Neural cell (in vitro differentiated cells): ENCODE data around the gene ACR. TPM values are rescaled to one million over a fixed set of nuclear protein-coding genes. Genes with fewer than 3 reads are reported as not detected.

Source experiments
- H2AFZ ChIP-seq: fragments of 200-600, 300-800 bp; sonication (generic), shearing (Covaris generic); 2 replicates; pipeline ENCODE4 v1.6.0; 2014; ENCODE audit warnings: low read depth, mild to moderate bottlenecking, antibody characterized with exemption, low read length, moderate library complexity
- H3F3A ChIP-seq: fragments of 200-600 bp; shearing (Covaris generic); 2 replicates; pipeline ENCODE4 v1.6.1; 2016; ENCODE audit warnings: mild to moderate bottlenecking, moderate library complexity, mixed read lengths, antibody characterized with exemption, low read length; ENCODE audit not compliant: insufficient read depth, poor library complexity, severe bottlenecking
- H3K27ac ChIP-seq: fragments of 200-600, 300-800 bp; sonication (generic), shearing (Covaris generic); 2 replicates; pipeline ENCODE4 v1.5.1; 2014; ENCODE audit warnings: mild to moderate bottlenecking, low read length, moderate library complexity
- H3K27me3 ChIP-seq: fragments of 300-800, 200-600 bp; sonication (generic), shearing (Covaris generic); 2 replicates; pipeline ENCODE4 v1.6.0; 2014; ENCODE audit warnings: mild to moderate bottlenecking, low read depth, low read length, moderate library complexity; ENCODE audit not compliant: insufficient read depth
- H3K36me3 ChIP-seq: fragments of 300-800, 200-600 bp; sonication (generic), shearing (Covaris generic); 2 replicates; pipeline ENCODE4 v1.5.1; 2014; ENCODE audit warnings: mild to moderate bottlenecking, antibody characterized with exemption, low read length, moderate library complexity; ENCODE audit not compliant: insufficient read depth
- H3K4me2 ChIP-seq: fragments of 300-800, 200-600 bp; sonication (generic), shearing (Covaris generic); 2 replicates; pipeline ENCODE4 v1.6.0; 2014; ENCODE audit warnings: mild to moderate bottlenecking, low read length
- H3K4me3 ChIP-seq: fragments of 300-800, 200-600 bp; sonication (generic), shearing (Covaris generic); 2 replicates; pipeline ENCODE4 v1.5.1; 2014; ENCODE audit warnings: mild to moderate bottlenecking, low read length, moderate library complexity
- H3K79me2 ChIP-seq: fragments of 200-600 bp; shearing (Covaris generic); replicated peaks from 2 replicates; pipeline ENCODE4 v1.6.0; 2014; ENCODE audit warnings: mild to moderate bottlenecking, low read length, moderate library complexity; ENCODE audit not compliant: insufficient read depth
- H3K9ac ChIP-seq: fragments of 300-800, 200-600 bp; sonication (generic), shearing (Covaris generic); 2 replicates; pipeline ENCODE4 v1.6.1; 2016; ENCODE audit warnings: mild to moderate bottlenecking, low read length, mixed read lengths
- H3K9me2 ChIP-seq: fragments of 200-600 bp; shearing (Covaris generic); 2 replicates; pipeline ENCODE4 v1.6.1; 2016; ENCODE audit warnings: mild to moderate bottlenecking, low read length, mixed read lengths; ENCODE audit not compliant: insufficient read depth
- H3K9me3 ChIP-seq: fragments of 200-600, 300-800 bp; sonication (generic), shearing (Covaris generic); 2 replicates; pipeline ENCODE4 v1.6.1; 2016; ENCODE audit warnings: mild to moderate bottlenecking, mixed run types, low read length, moderate library complexity, mixed read lengths
- H4K20me1 ChIP-seq: fragments of 200-600 bp; shearing (Covaris generic); 2 replicates; pipeline ENCODE4 v1.6.1; 2016; ENCODE audit warnings: mild to moderate bottlenecking, mixed run types; ENCODE audit not compliant: insufficient read depth
- EP300 ChIP-seq: fragments of 450-650 bp; conservative IDR thresholded peaks from 2 replicates; pipeline ENCODE4 v1.6.1; 2014; ENCODE audit warnings: antibody characterized with exemption, mild to moderate bottlenecking, moderate library complexity; ENCODE audit not compliant: poor library complexity, severe bottlenecking
- MXI1 ChIP-seq: fragments of 450-650 bp; conservative IDR thresholded peaks from 2 replicates; pipeline ENCODE4 v1.6.1; 2014; ENCODE audit warnings: antibody characterized with exemption, mild to moderate bottlenecking; ENCODE audit not compliant: poor library complexity, severe bottlenecking
- POLR2AphosphoS5 ChIP-seq: IDR thresholded peaks from 2 replicates; pipeline ENCODE4 v1.6.1; 2012
- RAD21 ChIP-seq: fragments of 450-650 bp; conservative IDR thresholded peaks from 2 replicates; pipeline ENCODE4 v1.6.1; 2014; ENCODE audit warnings: antibody characterized with exemption, mild to moderate bottlenecking, moderate library complexity
- SMC3 ChIP-seq: fragments of 450-650 bp; conservative IDR thresholded peaks from 2 replicates; pipeline ENCODE4 v1.6.1; 2014; ENCODE audit warnings: antibody characterized with exemption, mild to moderate bottlenecking, moderate library complexity; ENCODE audit not compliant: poor library complexity
- TAF1 ChIP-seq: IDR thresholded peaks from 2 replicates; pipeline ENCODE4 v1.6.1; 2012; ENCODE audit warnings: low read depth
- polyA plus RNA-seq: library from polyadenylated mRNA; depleted of rRNA; stranded (reverse); fragments of >200 nt; gene quantifications from 2 replicates; pipeline ENCODE4 v1.2.3, GENCODE V29; 2014
- TF ChIP-seq, protein P1 (sequence below): fragments of 450-650 bp; IDR thresholded peaks from 2 replicates; pipeline ENCODE4 v1.5.1; 2014; ENCODE audit warnings: antibody characterized with exemption, mild to moderate bottlenecking, moderate library complexity; ENCODE audit not compliant: poor library complexity, severe bottlenecking
- TF ChIP-seq, protein P2 (sequence below): IDR thresholded peaks from 2 replicates; pipeline ENCODE4 v1.6.1; 2012; ENCODE audit warnings: borderline replicate concordance

Gene ACR
- polyA plus RNA-seq, 1 donor from 2014 or later = not detected

DNA sequence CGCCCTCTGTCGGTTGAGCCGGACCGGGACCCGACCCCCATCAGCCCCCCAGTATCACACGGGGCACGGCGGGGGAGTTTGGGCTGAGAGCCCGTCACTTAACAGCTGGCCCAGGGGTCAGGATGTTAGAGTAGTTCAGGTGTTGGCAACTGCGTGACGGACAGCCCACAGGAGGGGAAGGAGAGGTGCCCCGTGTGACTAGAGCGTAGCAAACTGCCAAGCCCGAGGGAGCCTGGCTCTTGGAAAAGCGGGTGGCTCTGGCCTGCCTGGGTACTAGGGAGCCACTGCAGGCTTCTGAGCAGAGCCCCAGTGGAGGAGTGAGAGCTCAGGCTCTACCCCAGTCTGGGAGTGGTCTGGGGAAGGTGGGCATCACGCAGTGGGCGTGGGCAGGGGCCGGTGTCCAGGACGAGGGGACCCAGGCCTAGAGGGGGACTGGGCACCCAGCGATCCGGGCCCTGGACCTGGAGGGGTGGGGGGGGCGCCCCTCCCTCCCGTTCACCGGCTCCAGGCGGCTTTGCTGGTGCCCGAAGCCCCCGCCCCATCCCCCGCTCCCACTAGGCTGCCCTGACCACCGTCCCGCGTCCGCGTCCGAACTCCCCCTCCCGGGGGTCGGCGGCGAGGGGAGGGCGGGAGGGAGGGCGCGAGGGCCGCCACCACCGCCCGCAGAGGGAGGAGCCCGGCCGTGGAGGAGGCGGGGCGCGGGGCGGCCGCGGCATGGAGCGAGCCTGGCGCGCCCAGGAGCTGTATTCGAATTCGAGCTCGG lies 41.0 kb upstream of the ACR start:
- H3K79me2 ChIP-seq = no peaks in the 10 kb centered on the region
- no peaks in the 10 kb centered on the region for H3K36me3 ChIP-seq
- H3K9me3 ChIP-seq = no peaks in the 10 kb centered on the region
- H3K9ac ChIP-seq = peak overlapping the region; percentile 53
- H4K20me1 ChIP-seq = no peaks in the 10 kb centered on the region
- H3K9me2 ChIP-seq = no peaks in the 10 kb centered on the region
- H2AFZ ChIP-seq = no peak overlapping the region
- TF ChIP-seq, protein P1, sequence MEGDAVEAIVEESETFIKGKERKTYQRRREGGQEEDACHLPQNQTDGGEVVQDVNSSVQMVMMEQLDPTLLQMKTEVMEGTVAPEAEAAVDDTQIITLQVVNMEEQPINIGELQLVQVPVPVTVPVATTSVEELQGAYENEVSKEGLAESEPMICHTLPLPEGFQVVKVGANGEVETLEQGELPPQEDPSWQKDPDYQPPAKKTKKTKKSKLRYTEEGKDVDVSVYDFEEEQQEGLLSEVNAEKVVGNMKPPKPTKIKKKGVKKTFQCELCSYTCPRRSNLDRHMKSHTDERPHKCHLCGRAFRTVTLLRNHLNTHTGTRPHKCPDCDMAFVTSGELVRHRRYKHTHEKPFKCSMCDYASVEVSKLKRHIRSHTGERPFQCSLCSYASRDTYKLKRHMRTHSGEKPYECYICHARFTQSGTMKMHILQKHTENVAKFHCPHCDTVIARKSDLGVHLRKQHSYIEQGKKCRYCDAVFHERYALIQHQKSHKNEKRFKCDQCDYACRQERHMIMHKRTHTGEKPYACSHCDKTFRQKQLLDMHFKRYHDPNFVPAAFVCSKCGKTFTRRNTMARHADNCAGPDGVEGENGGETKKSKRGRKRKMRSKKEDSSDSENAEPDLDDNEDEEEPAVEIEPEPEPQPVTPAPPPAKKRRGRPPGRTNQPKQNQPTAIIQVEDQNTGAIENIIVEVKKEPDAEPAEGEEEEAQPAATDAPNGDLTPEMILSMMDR = peak; percentile 65
- TF ChIP-seq TAF1 = no peak
- peak; percentile 32 for TF ChIP-seq RAD21
- H3K4me3 ChIP-seq = peak overlapping the region; percentile 73
- H3K27ac ChIP-seq = no peak overlapping the region
- H3K4me2 ChIP-seq = no peak overlapping the region
- peaks cover 4% of the 10 kb centered on the region for H3F3A ChIP-seq
- H3K27me3 ChIP-seq = no peaks in the 10 kb centered on the region

DNA sequence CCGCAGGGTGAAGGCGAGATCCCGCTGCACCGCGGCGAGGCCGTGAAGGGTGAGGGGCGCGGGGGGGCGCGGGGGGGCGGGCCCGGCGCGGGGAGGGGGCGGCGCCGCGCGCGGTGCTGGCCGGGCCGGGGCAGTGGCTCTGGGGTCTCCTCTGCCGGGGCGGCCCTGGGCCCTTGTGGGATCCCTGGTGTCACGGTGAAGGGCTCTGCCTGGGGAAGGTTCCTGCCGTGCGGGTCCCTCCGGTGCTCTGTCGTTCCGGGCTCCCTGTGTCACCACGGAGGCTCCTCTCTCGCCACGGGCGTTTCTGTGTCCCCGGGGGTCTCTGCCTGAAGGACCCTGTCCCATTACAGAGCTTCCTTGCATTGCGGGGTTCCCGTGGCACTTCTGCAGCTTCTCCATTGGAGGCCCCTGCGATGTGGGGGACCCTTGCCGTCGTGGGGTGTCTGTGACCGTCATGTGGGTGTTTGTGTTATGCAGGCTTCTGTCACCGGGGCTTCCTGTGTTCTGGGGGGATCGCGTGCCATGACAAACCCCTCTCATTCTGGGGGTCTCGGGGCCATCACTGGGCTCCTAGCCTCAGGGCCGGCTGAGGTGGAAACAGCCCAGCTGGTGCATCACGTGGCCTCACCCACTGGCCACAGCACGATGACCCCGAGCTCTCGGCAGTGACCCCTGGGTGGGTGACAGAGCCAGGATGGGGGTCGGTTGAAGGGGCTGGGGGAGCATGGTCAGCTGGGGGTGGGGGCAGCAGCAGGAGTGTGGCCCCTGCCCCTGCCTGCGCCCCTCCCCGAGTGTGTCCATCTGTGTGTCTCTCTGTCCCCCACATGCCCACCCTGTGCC lies 40.1 kb upstream of the ACR start:
- Histone ChIP-seq H3K27me3 (no peaks in the 10 kb centered on the region), H4K20me1 (no peaks in the 10 kb centered on the region), H3K27ac (no peak overlapping the region), H3K4me3 (peak overlapping the region; percentile 73), H3K36me3 (no peaks in the 10 kb centered on the region), H2AFZ (no peak overlapping the region), H3K79me2 (no peaks in the 10 kb centered on the region), H3F3A (peaks cover 4% of the 10 kb centered on the region), H3K4me2 (peak overlapping the region; percentile 78), H3K9me3 (no peaks in the 10 kb centered on the region), H3K9ac (peak overlapping the region; percentile 63), H3K9me2 (no peaks in the 10 kb centered on the region)
- TF ChIP-seq, protein P2, sequence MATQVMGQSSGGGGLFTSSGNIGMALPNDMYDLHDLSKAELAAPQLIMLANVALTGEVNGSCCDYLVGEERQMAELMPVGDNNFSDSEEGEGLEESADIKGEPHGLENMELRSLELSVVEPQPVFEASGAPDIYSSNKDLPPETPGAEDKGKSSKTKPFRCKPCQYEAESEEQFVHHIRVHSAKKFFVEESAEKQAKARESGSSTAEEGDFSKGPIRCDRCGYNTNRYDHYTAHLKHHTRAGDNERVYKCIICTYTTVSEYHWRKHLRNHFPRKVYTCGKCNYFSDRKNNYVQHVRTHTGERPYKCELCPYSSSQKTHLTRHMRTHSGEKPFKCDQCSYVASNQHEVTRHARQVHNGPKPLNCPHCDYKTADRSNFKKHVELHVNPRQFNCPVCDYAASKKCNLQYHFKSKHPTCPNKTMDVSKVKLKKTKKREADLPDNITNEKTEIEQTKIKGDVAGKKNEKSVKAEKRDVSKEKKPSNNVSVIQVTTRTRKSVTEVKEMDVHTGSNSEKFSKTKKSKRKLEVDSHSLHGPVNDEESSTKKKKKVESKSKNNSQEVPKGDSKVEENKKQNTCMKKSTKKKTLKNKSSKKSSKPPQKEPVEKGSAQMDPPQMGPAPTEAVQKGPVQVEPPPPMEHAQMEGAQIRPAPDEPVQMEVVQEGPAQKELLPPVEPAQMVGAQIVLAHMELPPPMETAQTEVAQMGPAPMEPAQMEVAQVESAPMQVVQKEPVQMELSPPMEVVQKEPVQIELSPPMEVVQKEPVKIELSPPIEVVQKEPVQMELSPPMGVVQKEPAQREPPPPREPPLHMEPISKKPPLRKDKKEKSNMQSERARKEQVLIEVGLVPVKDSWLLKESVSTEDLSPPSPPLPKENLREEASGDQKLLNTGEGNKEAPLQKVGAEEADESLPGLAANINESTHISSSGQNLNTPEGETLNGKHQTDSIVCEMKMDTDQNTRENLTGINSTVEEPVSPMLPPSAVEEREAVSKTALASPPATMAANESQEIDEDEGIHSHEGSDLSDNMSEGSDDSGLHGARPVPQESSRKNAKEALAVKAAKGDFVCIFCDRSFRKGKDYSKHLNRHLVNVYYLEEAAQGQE = no peak
- TF ChIP-seq SMC3 = no peak
- peak; percentile 16 for TF ChIP-seq MXI1

DNA sequence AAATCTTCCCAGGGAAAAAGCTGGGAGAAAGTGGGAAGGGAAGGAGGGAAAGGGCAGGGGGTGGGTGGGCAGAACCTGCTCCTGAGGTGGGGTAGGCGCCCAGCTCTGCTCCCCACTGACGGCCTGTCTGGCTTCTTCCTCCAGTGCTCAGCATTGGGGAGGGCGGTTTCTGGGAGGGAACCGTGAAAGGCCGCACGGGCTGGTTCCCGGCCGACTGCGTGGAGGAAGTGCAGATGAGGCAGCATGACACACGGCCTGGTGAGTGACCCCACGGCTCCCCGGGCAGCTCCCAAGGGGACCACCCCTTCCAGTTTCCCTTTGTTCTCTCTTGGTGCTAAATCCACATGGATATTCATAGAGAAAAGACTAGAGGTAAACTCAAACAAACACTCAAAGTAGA lies 39.5 kb upstream of the ACR start:
- peaks cover 4% of the 10 kb centered on the region for H3F3A ChIP-seq
- H2AFZ ChIP-seq = no peak overlapping the region
- H3K27me3 ChIP-seq = no peaks in the 10 kb centered on the region
- H3K4me3 ChIP-seq = peak overlapping the region; percentile 73
- no peak overlapping the region for H3K9ac ChIP-seq
- no peaks in the 10 kb centered on the region for H3K36me3 ChIP-seq
- H3K9me3 ChIP-seq = no peaks in the 10 kb centered on the region
- no peaks in the 10 kb centered on the region for H3K9me2 ChIP-seq
- H3K79me2 ChIP-seq = no peaks in the 10 kb centered on the region
- H4K20me1 ChIP-seq = no peaks in the 10 kb centered on the region
- no peak overlapping the region for H3K27ac ChIP-seq
- no peak overlapping the region for H3K4me2 ChIP-seq
- TF ChIP-seq POLR2AphosphoS5 (no peak), RAD21 (no peak), TAF1 (no peak), EP300 (no peak), SMC3 (no peak), MXI1 (no peak)
- TF ChIP-seq, protein P2 = no peak
- TF ChIP-seq, protein P1 = no peak
